ENCODE results near the gene SLC41A3. TPM values are rescaled to one million over a fixed set of nuclear protein-coding genes. Genes with fewer than 3 reads are reported as not detected.
A peak's percentile ranks its signal among the peaks of the same experiment; 100 is the strongest.

Gene SLC41A3
- total and polyA plus RNA-seq, 2 of the 8 experiments (the other 6 are each of a cell fraction or from before 2014, with no cell fraction given) = 30.2 to 56.4 TPM

DNA sequence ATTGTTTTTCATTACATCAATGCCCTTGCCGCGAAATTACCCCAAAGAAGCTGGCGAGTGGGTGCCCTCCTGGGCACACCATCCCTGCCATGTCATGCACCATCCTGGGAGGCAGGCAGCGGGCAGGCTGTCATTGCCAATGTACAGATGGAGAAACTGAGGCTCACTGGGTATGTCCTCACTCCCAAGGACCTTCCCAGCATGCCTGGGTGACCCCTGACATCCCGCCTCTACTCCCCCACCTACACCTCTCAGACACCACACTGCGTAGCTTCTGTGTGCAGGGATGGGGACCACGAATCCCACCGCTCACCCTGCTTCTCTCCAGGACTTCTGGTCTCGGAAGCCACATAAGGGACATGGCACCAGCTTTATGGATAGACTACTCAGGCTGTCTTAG is 41.0 kb upstream of the SLC41A3 start:
- Histone ChIP-seq H3K27me3 (replicated peaks in 1 of 4; ENCODE audit: control insufficient read depth in 3 of 4, extremely low read depth in 1 of 4, insufficient read depth in 3 of 4, low read length in 3 of 4) (no peaks in the 10 kb centered on the region), H3K4ac (replicated peaks; ENCODE audit: insufficient read length, low read depth, low read length) (no peak overlapping the region), H2AFZ (ENCODE audit: low read length) (no peak overlapping the region), H3K4me3 (ENCODE audit: extremely low read depth in 1 of 4, insufficient read depth in 2 of 4, low read depth in 3 of 4, low read length in 4 of 4) (no peak overlapping the region), H3K23ac (ENCODE audit: insufficient read length) (no peak overlapping the region), H4K91ac (replicated peaks; ENCODE audit: insufficient read length, low read length) (peak overlapping the region; percentile 68), H2BK12ac (ENCODE audit: low read depth, low read length) (no peak overlapping the region), H3K9ac (replicated peaks in 1 of 4; ENCODE audit: extremely low read depth in 1 of 4, low read depth in 3 of 4, low read length in 3 of 4) (no peak overlapping the region), H4K20me1 (replicated peaks in 1 of 2; ENCODE audit: control insufficient read depth in 1 of 2, insufficient read depth in 2 of 2, low read length in 2 of 2) (no peaks in the 10 kb centered on the region), H2BK15ac (ENCODE audit: low read length) (0 out of 2 replicates have a peak overlapping the region, but pooled peaks have one; percentile 18), H3K23me2 (ENCODE audit: low read depth, low read length) (no peaks in the 10 kb centered on the region), H4K8ac (ENCODE audit: extremely low read depth, insufficient read depth, low read length) (no peak overlapping the region), H3K36me3 (ENCODE audit: control insufficient read depth in 2 of 4, insufficient read depth in 4 of 4, low read length in 3 of 4) (no peaks in the 10 kb centered on the region), H3K18ac (ENCODE audit: extremely low read depth, low read length) (peak overlapping the region; percentile 32; the same call in 1 of the 2 replicates), H3K9me3 (ENCODE audit: insufficient read depth in 2 of 2, low read depth in 1 of 2, low read length in 1 of 2) (no peaks in the 10 kb centered on the region), H2BK20ac (ENCODE audit: low read length) (peak overlapping the region; percentile 48; the same call in 1 of the 2 replicates), H3K79me1 (ENCODE audit: low read depth, low read length) (no peaks in the 10 kb centered on the region), H3K4me1 (replicated peaks in 1 of 4; ENCODE audit: control insufficient read depth in 3 of 4, insufficient read depth in 4 of 4, low read length in 3 of 4) (peaks cover 0 to 11% (median 6%) of the 10 kb centered on the region in 4 experiments; a peak in 5 of 7 replicates), H3K27ac (ENCODE audit: low read depth, low read length) (no peak overlapping the region), H3K4me2 (ENCODE audit: insufficient read depth in 1 of 2, low read depth in 2 of 2, low read length in 2 of 2) (no peak overlapping the region), H2BK5ac (ENCODE audit: low read depth, low read length) (peak overlapping the region; percentile 56; the same call in 1 of the 2 replicates), H3K79me2 (ENCODE audit: control insufficient read depth in 1 of 2, insufficient read depth in 2 of 2, low read length in 2 of 2) (no peaks in the 10 kb centered on the region), H3K56ac (replicated peaks; ENCODE audit: insufficient read length, low read depth, low read length) (no peak overlapping the region), H2AK5ac (ENCODE audit: low read depth, low read length) (peak overlapping the region; percentile 75; the same call in 1 of the 2 replicates), H2BK120ac (replicated peaks; ENCODE audit: low read depth, low read length) (no peak overlapping the region), H4K5ac (ENCODE audit: insufficient read length, low read depth, low read length) (no peak overlapping the region), H3K14ac (ENCODE audit: insufficient read length) (no peak overlapping the region)
- 86% methylated on average over 9 of the region's 9 CpGs; no CpG with 5 or more reads in 1 of the 2 experiments for WGBS, 2 experiments (ENCODE audit: extremely low coverage in 1 of 2, insufficient coverage in 1 of 2, insufficient read length in 1 of 2, insufficient replicate concordance in 2 of 2, low coverage in 1 of 2, low lambda C conversion rate in 2 of 2, missing lambda C conversion rate in 1 of 2)
- FAIRE-seq (no peak), DNase-seq (ENCODE audit: low read depth in 1 of 2, low spot score in 2 of 2) (peak in 1 of 2 experiments; percentile 35)
- ChIA-PET CTCF (ENCODE audit: partially characterized antibody) (interaction anchor here (0.8 to 4.5 kb wide), 10 partner anchors 9 to 241 kb away, joined by 3 to 30 read pairs (median 4); no protein-coding TSS in a partner anchor), POLR2A (ENCODE audit: partially characterized antibody) (interaction anchor here (0.8 to 1.6 kb wide), 5 partner anchors 8 to 98 kb away, joined by 3 to 4 read pairs (median 4); no protein-coding TSS in a partner anchor)
- TF ChIP-seq TCF12 (IDR thresholded peaks at IDR 0.05; ENCODE audit: low read depth, low read length) = no peak
- no peak for TF ChIP-seq CHD2 (IDR thresholded peaks at IDR 0.05; ENCODE audit: low read length)
- TF ChIP-seq EGR1 (IDR thresholded peaks at IDR 0.05; ENCODE audit: borderline replicate concordance, low read depth, low read length) = no peak
- TF ChIP-seq TBP (IDR thresholded peaks at IDR 0.05; ENCODE audit: low read depth, low read length) = no peak
- TF ChIP-seq CREB1 (IDR thresholded peaks at IDR 0.05) = no peak
- TF ChIP-seq, protein P1, sequence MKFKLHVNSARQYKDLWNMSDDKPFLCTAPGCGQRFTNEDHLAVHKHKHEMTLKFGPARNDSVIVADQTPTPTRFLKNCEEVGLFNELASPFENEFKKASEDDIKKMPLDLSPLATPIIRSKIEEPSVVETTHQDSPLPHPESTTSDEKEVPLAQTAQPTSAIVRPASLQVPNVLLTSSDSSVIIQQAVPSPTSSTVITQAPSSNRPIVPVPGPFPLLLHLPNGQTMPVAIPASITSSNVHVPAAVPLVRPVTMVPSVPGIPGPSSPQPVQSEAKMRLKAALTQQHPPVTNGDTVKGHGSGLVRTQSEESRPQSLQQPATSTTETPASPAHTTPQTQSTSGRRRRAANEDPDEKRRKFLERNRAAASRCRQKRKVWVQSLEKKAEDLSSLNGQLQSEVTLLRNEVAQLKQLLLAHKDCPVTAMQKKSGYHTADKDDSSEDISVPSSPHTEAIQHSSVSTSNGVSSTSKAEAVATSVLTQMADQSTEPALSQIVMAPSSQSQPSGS (IDR thresholded peaks at IDR 0.05; ENCODE audit: low read length) = no peak
- no peak for TF ChIP-seq CBX5 (IDR thresholded peaks at IDR 0.05; ENCODE audit: low read depth, low read length)
- no peak for TF ChIP-seq EZH2 (IDR thresholded peaks at IDR 0.05; ENCODE audit: low read depth, low read length, severe bottlenecking)
- TF ChIP-seq BCL11A (IDR thresholded peaks at IDR 0.05; ENCODE audit: low read depth in 2 of 2, low read length in 2 of 2) = no peak
- TF ChIP-seq JUN (IDR thresholded peaks at IDR 0.05; ENCODE audit: low read depth, low read length) = no peak
